AG04449 (cell line): ENCODE measurements around the gene AKAP7.

Experiments
- CTCF ChIA-PET: fragments of 350-600 bp; formaldehyde crosslinking; extraction: SDS; loops from one replicate; lab custom pipeline; 2021; ENCODE audit warnings: antibody characterized with exemption; lab: Yijun Ruan, JAX
- POLR2A ChIA-PET: fragments of 400-600, 350-600 bp; formaldehyde crosslinking; extraction: SDS; loops from one replicate; lab custom pipeline; 2020; ENCODE audit warnings: antibody characterized with exemption, inconsistent platforms; lab: Yijun Ruan, JAX
- DNase-seq: peaks from one replicate; pipeline ENCODE4 v3.0.0-alpha.2; 2010; ENCODE audit warnings: low read depth, low spot score
- H3K4me3 ChIP-seq: 2 replicates; pipeline ENCODE4 v1.5.1; 2011; ENCODE audit warnings: low read depth, mild to moderate bottlenecking, control low read depth, low read length
- CTCF ChIP-seq: IDR thresholded peaks from one replicate; pipeline ENCODE4 v1.5.1; 2011; ENCODE audit warnings: mild to moderate bottlenecking, moderate library complexity, low read length, control low read depth, inconsistent platforms; ENCODE audit not compliant: insufficient read depth; ENCODE audit errors: missing control alignments

AKAP7 gene

GRCh38 chr6:131231103-131231502 lies 95.8 kb downstream of the AKAP7 start:
- H3K4me3 ChIP-seq: no peak overlapping the region
- no peak for TF ChIP-seq CTCF
- POLR2A ChIA-PET: no interaction called here
- DNase-seq: no peak
- CTCF ChIA-PET: interaction anchor here (1.1 kb wide), 1 partner anchor 346 kb away, joined by 3 read pairs; no protein-coding TSS in a partner anchor

GRCh38 chr6:131231891-131232290 lies 96.6 kb downstream of the AKAP7 start:
- DNase-seq: no peak

GRCh38 chr6:131244942-131245341 lies 109.7 kb downstream of the AKAP7 start:
- POLR2A ChIA-PET: no interaction called here

More at GRCh38 chr6:131231891-131232290, 96.6 kb downstream of the AKAP7 start:
- TF ChIP-seq CTCF: no peak
- no peak overlapping the region for H3K4me3 ChIP-seq
- POLR2A ChIA-PET: no interaction called here
- CTCF ChIA-PET: no interaction called here

GRCh38 chr6:131250122-131250521 lies 114.9 kb downstream of the AKAP7 start:
- ChIA-PET CTCF (no interaction called here), POLR2A (no interaction called here)
- DNase-seq: no peak
- TF ChIP-seq CTCF: no peak
- H3K4me3 ChIP-seq: peak overlapping the region; percentile 51

More at GRCh38 chr6:131244942-131245341, 109.7 kb downstream of the AKAP7 start:
- DNase-seq: no peak
- CTCF ChIA-PET: no interaction called here
- no peak overlapping the region for H3K4me3 ChIP-seq
- TF ChIP-seq CTCF: no peak

- no peak for DNase-seq
- TF ChIP-seq CTCF: no peak
- CTCF ChIA-PET: interaction anchor here (1.0 kb wide), 1 partner anchor 209 kb away, joined by 3 read pairs; no protein-coding TSS in a partner anchor
- H3K4me3 ChIP-seq: no peak overlapping the region
- POLR2A ChIA-PET: no interaction called here
These were observed 115.7 kb downstream of the AKAP7 start for GRCh38 chr6:131250936-131251335.

- CTCF ChIA-PET: no interaction called here
- POLR2A ChIA-PET: no interaction called here
- no peak for DNase-seq
- no peak overlapping the region for H3K4me3 ChIP-seq
- TF ChIP-seq CTCF: no peak
These were observed 116.4 kb downstream of the AKAP7 start for GRCh38 chr6:131251590-131252199.
